Transverse colon (tissue), 4 donors: Measurements from ENCODE around the gene CELA3B. TPM values are rescaled to one million over a fixed set of nuclear protein-coding genes. Genes with fewer than 3 reads are reported as not detected.

Experiments
- DNase-seq: peaks from one replicate; pipeline ENCODE4 v3.0.0-alpha.2; 2019
- H3K27ac ChIP-seq, 4 donors: fragments of 200-600 bp; sonication (generic); 2 replicates each; pipeline ENCODE4 v1.5.1; 2016 to 2018; ENCODE audit warnings: inconsistent platforms in 4 of 4
- H3K27me3 ChIP-seq: fragments of 200-600 bp; sonication (generic); 2 replicates; pipeline ENCODE4 v1.5.1; 2017; ENCODE audit warnings: inconsistent platforms
- H3K36me3 ChIP-seq, 4 donors: fragments of 200-600 bp; sonication (generic); 2 replicates each; pipeline ENCODE4 v1.5.1; 2017 to 2019; ENCODE audit warnings: inconsistent platforms in 4 of 4
- H3K4me1 ChIP-seq, 4 donors: fragments of 200-600 bp; sonication (generic); 2 replicates each; pipeline ENCODE4 v1.5.1; 2017 to 2020; ENCODE audit warnings: inconsistent platforms in 4 of 4
- H3K4me3 ChIP-seq, 4 donors: fragments of 200-600 bp; sonication (generic); 1 replicate in 1 of 4; 2 replicates in 3 of 4; pipeline versions ENCODE4 v1.5.1 to v1.6.1; 2017 to 2019; ENCODE audit warnings: inconsistent platforms in 4 of 4
- H3K9me3 ChIP-seq, 2 donors: fragments of 200-600 bp; sonication (generic); 2 replicates each; pipeline ENCODE4 v1.5.1; 2017 to 2019; ENCODE audit warnings: inconsistent platforms in 2 of 2
- EP300 ChIP-seq: sonication (generic); formaldehyde crosslinking; IDR thresholded peaks from one replicate; pipeline ENCODE4 v1.6.1; 2017; ENCODE audit warnings: antibody characterized with exemption, low read depth
- POLR2A ChIP-seq: fragments of 450-650 bp; IDR thresholded peaks from one replicate; pipeline ENCODE4 v1.6.1; 2016; ENCODE audit warnings: antibody characterized with exemption, mild to moderate bottlenecking, moderate library complexity
- POLR2AphosphoS5 ChIP-seq, 3 donors: sonication (generic); formaldehyde crosslinking; IDR thresholded peaks; one replicate each; pipeline ENCODE4 v1.6.1; 2016; ENCODE audit warnings: antibody characterized with exemption in 3 of 3
- WGBS, 2 donors: methylation state at CpG; one replicate each; pipeline ENCODE4 v1.1.5; 2018; ENCODE audit warnings: low coverage in 1 of 2; 5-methylcytosine and 5-hydroxymethylcytosine counted together
- in situ Hi-C, 4 donors: fragments of 200-750 bp; cut with MboI; loops; one replicate each; pipeline versions ENCODE4 v1.15.0 to v1.15.1; 2017; ENCODE audit warnings: low sequenced_read_pairs in 3 of 4, low pct_ligation_motif_present in 1 of 4, low pct_unique_long_range_greater_than_20kb in 1 of 4
- intact Hi-C: fragments of 100-400 bp; cut with DNase I; formaldehyde crosslinking; loops from one replicate; pipeline ENCODE4 v1.15.1; 2023; ENCODE audit warnings: low total_unique reads
- total RNA-seq, 4 donors: library from RNA; depleted of rRNA; stranded (reverse); fragments of >200 nt; gene quantifications; one replicate each; pipeline ENCODE4 v1.1.0, GENCODE V29; 2016
- TF ChIP-seq, protein P1 (sequence below), 5 experiments: fragments of 200-600 bp in 3 of 5; fragments of 450-650 bp in 2 of 5; sonication (generic) in 3 of 5; IDR thresholded peaks; 1 replicate in 2 of 5; 2 replicates in 3 of 5; pipeline ENCODE4 v1.5.1; 2016 to 2017; ENCODE audit warnings: antibody characterized with exemption in 5 of 5, inconsistent platforms in 3 of 5, mild to moderate bottlenecking in 2 of 5, moderate library complexity in 1 of 5

CELA3B gene
- total RNA-seq, 4 donors from 2014 or later, result not detected

GRCh38 chr1:21938732-21939538, 37.9 kb upstream of the CELA3B start:
- no peaks in the 10 kb centered on the region for H3K27me3 ChIP-seq
- peak overlapping the region; percentile 80 to 98 (median 85) for H3K27ac ChIP-seq
- no peaks in the 10 kb centered on the region for H3K9me3 ChIP-seq
- TF ChIP-seq, protein P1, sequence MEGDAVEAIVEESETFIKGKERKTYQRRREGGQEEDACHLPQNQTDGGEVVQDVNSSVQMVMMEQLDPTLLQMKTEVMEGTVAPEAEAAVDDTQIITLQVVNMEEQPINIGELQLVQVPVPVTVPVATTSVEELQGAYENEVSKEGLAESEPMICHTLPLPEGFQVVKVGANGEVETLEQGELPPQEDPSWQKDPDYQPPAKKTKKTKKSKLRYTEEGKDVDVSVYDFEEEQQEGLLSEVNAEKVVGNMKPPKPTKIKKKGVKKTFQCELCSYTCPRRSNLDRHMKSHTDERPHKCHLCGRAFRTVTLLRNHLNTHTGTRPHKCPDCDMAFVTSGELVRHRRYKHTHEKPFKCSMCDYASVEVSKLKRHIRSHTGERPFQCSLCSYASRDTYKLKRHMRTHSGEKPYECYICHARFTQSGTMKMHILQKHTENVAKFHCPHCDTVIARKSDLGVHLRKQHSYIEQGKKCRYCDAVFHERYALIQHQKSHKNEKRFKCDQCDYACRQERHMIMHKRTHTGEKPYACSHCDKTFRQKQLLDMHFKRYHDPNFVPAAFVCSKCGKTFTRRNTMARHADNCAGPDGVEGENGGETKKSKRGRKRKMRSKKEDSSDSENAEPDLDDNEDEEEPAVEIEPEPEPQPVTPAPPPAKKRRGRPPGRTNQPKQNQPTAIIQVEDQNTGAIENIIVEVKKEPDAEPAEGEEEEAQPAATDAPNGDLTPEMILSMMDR (IDR thresholded peaks at IDR 0.05), result no peak
- TF ChIP-seq POLR2AphosphoS5 (IDR thresholded peaks at IDR 0.05), result no peak
- no peak for TF ChIP-seq EP300
- no peak for TF ChIP-seq POLR2A
- no peaks in the 10 kb centered on the region for H3K36me3 ChIP-seq
- H3K4me3 ChIP-seq, result no peak overlapping the region
- no peak for DNase-seq
- in situ Hi-C loops (no loop called here), intact Hi-C loops (loop anchor here (5.0 kb wide), 1 partner anchor 37 kb away; no protein-coding TSS in a partner anchor)
- H3K4me1 ChIP-seq, result peaks cover 15 to 63% (median 52%) of the 10 kb centered on the region in 4 donors
- 62 to 75% methylated on average over 5 to 11 of the region's 11 CpGs for WGBS, 2 donors

GRCh38 chr1:21939650-21940374, 37.0 kb upstream of the CELA3B start:
- in situ Hi-C loops (no loop called here), intact Hi-C loops (loop anchor here (5.0 kb wide), 1 partner anchor 38 kb away; no protein-coding TSS in a partner anchor)
- Histone ChIP-seq H3K9me3 (no peaks in the 10 kb centered on the region), H3K36me3 (no peaks in the 10 kb centered on the region), H3K27ac (peak overlapping the region; percentile 80 to 98 (median 85)), H3K4me3 (no peak overlapping the region), H3K4me1 (peaks cover 7 to 54% (median 46%) of the 10 kb centered on the region in 4 donors), H3K27me3 (no peaks in the 10 kb centered on the region)
- 42 to 46% methylated on average over 4 to 9 of the region's 9 CpGs for WGBS, 2 donors
- TF ChIP-seq, protein P1 (IDR thresholded peaks at IDR 0.05), result peak; percentile 42 to 72 (median 46)
- TF ChIP-seq POLR2AphosphoS5 (IDR thresholded peaks at IDR 0.05), result peak; percentile 66 to 83 (median 81)
- no peak for TF ChIP-seq EP300
- DNase-seq, result peak; percentile 81

GRCh38 chr1:21940492-21940891, 36.3 kb upstream of the CELA3B start:
- no peaks in the 10 kb centered on the region for H3K9me3 ChIP-seq
- 95% methylated on average over 2 of the region's 2 CpGs; no CpG with 5 or more reads in 1 of the 2 donors for WGBS, 2 donors
- peak overlapping the region; percentile 80 to 98 (median 85) for H3K27ac ChIP-seq
- no peak for DNase-seq
- TF ChIP-seq POLR2AphosphoS5 (IDR thresholded peaks at IDR 0.05) (no peak), EP300 (no peak)
- in situ Hi-C loops, result no loop called here
- intact Hi-C loops, result no loop called here
- H3K4me3 ChIP-seq, result no peak overlapping the region
- peaks cover 7 to 47% (median 39%) of the 10 kb centered on the region in 4 donors for H3K4me1 ChIP-seq
- H3K27me3 ChIP-seq, result no peaks in the 10 kb centered on the region
- no peaks in the 10 kb centered on the region for H3K36me3 ChIP-seq

DNA sequence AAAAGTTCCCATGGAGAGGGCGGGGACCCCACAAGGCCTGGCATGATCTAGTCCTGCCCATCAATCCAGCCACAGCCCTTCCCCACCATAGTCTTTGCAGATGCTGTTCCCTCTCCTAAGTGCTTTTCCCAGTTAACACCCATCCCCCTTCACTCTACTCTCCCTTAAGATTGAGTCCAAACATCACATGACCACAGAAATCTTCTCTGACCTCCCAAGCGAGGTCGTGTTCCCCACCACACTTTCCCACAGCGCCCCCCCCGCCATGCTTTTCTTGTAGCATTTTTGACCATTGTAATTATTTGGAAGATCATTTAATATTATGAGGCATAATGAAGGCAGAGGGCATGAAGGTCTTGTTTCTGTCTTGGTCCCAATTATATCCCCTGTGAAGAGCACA, 35.5 kb upstream of the CELA3B start:
- in situ Hi-C loops (no loop called here), intact Hi-C loops (no loop called here)
- Histone ChIP-seq H3K36me3 (no peaks in the 10 kb centered on the region), H3K4me3 (no peak overlapping the region), H3K4me1 (peaks cover 7 to 38% (median 31%) of the 10 kb centered on the region in 4 donors), H3K27me3 (no peaks in the 10 kb centered on the region), H3K27ac (peak overlapping the region; percentile 80 to 98 (median 85)), H3K9me3 (no peaks in the 10 kb centered on the region)
- TF ChIP-seq EP300 (no peak), POLR2A (no peak), POLR2AphosphoS5 (IDR thresholded peaks at IDR 0.05) (no peak)
- TF ChIP-seq, protein P1 (IDR thresholded peaks at IDR 0.05), result no peak
- no peak for DNase-seq
- WGBS, 2 donors, result 73 to 84% methylated on average over 5 of the region's 5 CpGs
